CD4-positive, CD25-positive, alpha-beta regulatory T cell (primary cell): ENCODE data around the gene NTF4. TPM values are rescaled to one million over a fixed set of nuclear protein-coding genes. Genes with fewer than 3 reads are reported as not detected.

Source experiments
- ATAC-seq, 2 donors: fragments of 150-1000 bp; cut with Tn5 transposase; one replicate each; pipeline ENCODE4 v1.10.0; 2021; ENCODE audit warnings: low read depth in 2 of 2, moderate number of reproducible peaks in 2 of 2, moderate library complexity in 1 of 2
- DNase-seq, 3 donors: peaks; one replicate each; pipeline versions ENCODE4 v3.0.0 to v3.0.0-alpha.2; 2012 to 2022; ENCODE audit warnings: mixed read lengths in 1 of 3
- H3K27ac ChIP-seq: one replicate; pipeline ENCODE4 v1.7.0; 2013; ENCODE audit warnings: mild to moderate bottlenecking, low read length; ENCODE audit not compliant: insufficient read depth, poor library complexity, severe bottlenecking
- H3K27me3 ChIP-seq: one replicate; pipeline ENCODE4 v1.7.0; 2013; ENCODE audit warnings: low read length; ENCODE audit not compliant: control insufficient read depth, insufficient read depth
- H3K36me3 ChIP-seq: one replicate; pipeline ENCODE4 v1.7.0; 2013; ENCODE audit warnings: mild to moderate bottlenecking, low read length, moderate library complexity; ENCODE audit not compliant: control insufficient read depth, insufficient read depth
- H3K4me1 ChIP-seq: 2 replicates; pipeline ENCODE4 v1.7.0; 2013; ENCODE audit warnings: mild to moderate bottlenecking, low read length; ENCODE audit not compliant: insufficient read depth, control insufficient read depth, poor library complexity, severe bottlenecking
- H3K4me3 ChIP-seq: one replicate; pipeline ENCODE4 v1.7.0; 2013; ENCODE audit warnings: low read depth, mild to moderate bottlenecking, low read length, moderate library complexity
- H3K9me3 ChIP-seq, 2 experiments: 1 replicate in 1 of 2; 2 replicates in 1 of 2; pipeline ENCODE4 v1.7.0; 2013; ENCODE audit warnings: low read length in 2 of 2, mild to moderate bottlenecking in 1 of 2, moderate library complexity in 1 of 2; ENCODE audit not compliant: control insufficient read depth in 2 of 2
- H3K27ac Mint-ChIP-seq, 3 donors: one replicate each; pipeline ENCODE4 v1.8.0; 2020 to 2022; ENCODE audit warnings: mild to moderate bottlenecking in 3 of 3, mixed read lengths in 3 of 3, moderate library complexity in 2 of 3
- H3K27me3 Mint-ChIP-seq: one replicate; pipeline ENCODE4 v1.8.0; 2022; ENCODE audit warnings: mild to moderate bottlenecking, mixed read lengths
- H3K36me3 Mint-ChIP-seq: one replicate; pipeline ENCODE4 v1.8.0; 2020; ENCODE audit warnings: mixed read lengths
- H3K4me1 Mint-ChIP-seq, 4 donors: one replicate each; pipeline ENCODE4 v1.8.0; 2020 to 2022; ENCODE audit warnings: mixed read lengths in 4 of 4, mild to moderate bottlenecking in 1 of 4
- H3K4me3 Mint-ChIP-seq, 4 donors: one replicate each; pipeline ENCODE4 v1.8.0; 2020 to 2022; ENCODE audit warnings: mild to moderate bottlenecking in 4 of 4, mixed read lengths in 4 of 4, moderate library complexity in 3 of 4
- H3K9me3 Mint-ChIP-seq, 7 donors: one replicate each; pipeline ENCODE4 v1.8.0; 2020 to 2022; ENCODE audit warnings: mixed read lengths in 7 of 7, mild to moderate bottlenecking in 3 of 7, moderate library complexity in 2 of 7
- polyA plus RNA-seq, 4 donors: library from polyadenylated mRNA; unstranded; fragments of 300-500 nt; fragmentation: Illumina TruSeq; gene quantifications; one replicate each; pipeline ENCODE4 v1.2.3, GENCODE V29; 2021
- total RNA-seq: library from RNA; stranded (reverse); gene quantifications from one replicate; pipeline ENCODE4 v1.2.3, GENCODE V29; 2022

The NTF4 gene, protein sequence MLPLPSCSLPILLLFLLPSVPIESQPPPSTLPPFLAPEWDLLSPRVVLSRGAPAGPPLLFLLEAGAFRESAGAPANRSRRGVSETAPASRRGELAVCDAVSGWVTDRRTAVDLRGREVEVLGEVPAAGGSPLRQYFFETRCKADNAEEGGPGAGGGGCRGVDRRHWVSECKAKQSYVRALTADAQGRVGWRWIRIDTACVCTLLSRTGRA
- not detected for total RNA-seq
- polyA plus RNA-seq, result not detected

DNA sequence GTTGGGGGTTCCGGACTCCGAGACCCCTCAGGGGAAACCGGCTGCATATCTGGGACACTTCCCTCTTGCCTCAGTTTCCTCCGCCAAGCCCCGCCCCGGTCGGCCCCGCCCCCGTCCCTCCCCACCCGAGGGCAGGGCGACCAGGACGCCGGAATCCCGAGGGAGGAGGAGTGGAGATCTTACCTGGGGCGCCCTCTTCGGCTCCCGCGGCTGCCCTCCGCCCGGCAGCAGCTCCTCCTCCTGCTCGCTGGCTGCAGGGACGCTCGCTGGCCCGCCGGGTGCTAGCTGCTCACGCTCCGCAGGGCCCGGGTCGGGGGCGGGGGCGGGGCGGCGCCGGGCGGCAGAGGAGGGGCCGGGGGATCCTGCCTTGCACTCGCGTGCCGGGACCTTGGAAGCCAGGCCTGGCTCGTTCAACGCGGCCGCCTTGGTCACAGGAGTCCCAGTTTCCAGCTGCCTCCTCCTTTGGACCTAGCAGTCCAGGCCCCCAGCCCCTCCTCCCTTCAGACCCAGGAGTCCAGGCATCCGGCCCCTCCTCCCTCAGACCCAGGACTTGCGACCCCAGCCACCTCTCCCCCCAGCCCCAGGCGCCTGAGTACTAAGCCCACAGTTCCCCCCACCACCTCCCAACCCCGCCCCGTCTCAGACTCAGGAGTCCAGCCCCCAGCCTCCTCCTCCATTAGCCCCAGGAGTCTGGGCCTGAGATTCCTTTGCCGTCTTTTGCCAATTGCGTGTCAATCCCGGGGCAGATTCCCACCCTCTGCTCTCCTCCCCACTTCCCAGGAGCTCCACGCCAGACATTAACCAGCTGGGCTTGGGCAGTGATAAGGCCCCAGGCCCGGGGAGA is at the start of gene NTF4:
NTF4 (minus strand) TSS at position 51 of the 844 bp plus-strand sequence. CDS start 2,821 bp downstream, outside the sequence.
- H3K27me3 ChIP-seq, result peaks cover 10% of the 10 kb centered on the region
- peaks cover 6% of the 10 kb centered on the region for H3K4me1 ChIP-seq
- H3K36me3 ChIP-seq, result no peaks in the 10 kb centered on the region
- Mint-ChIP-seq H3K27me3 (peaks cover 91% of the 10 kb centered on the region), H3K4me3 (peak within 1 kb of the TSS in 1 of 4 donors; percentile 65), H3K4me1 (peaks cover 0 to 8% (median 0%) of the 10 kb centered on the region in 4 donors), H3K9me3 (peaks cover 0 to 8% (median 0%) of the 10 kb centered on the region in 7 donors), H3K27ac (no peak within 1 kb of the TSS), H3K36me3 (no peaks in the 10 kb centered on the region)
- no peaks in the 10 kb centered on the region for H3K9me3 ChIP-seq
- no peak within 1 kb of the TSS for H3K4me3 ChIP-seq
- no peak for DNase-seq
- no peak within 1 kb of the TSS for H3K27ac ChIP-seq
- ATAC-seq, result no peak

DNA sequence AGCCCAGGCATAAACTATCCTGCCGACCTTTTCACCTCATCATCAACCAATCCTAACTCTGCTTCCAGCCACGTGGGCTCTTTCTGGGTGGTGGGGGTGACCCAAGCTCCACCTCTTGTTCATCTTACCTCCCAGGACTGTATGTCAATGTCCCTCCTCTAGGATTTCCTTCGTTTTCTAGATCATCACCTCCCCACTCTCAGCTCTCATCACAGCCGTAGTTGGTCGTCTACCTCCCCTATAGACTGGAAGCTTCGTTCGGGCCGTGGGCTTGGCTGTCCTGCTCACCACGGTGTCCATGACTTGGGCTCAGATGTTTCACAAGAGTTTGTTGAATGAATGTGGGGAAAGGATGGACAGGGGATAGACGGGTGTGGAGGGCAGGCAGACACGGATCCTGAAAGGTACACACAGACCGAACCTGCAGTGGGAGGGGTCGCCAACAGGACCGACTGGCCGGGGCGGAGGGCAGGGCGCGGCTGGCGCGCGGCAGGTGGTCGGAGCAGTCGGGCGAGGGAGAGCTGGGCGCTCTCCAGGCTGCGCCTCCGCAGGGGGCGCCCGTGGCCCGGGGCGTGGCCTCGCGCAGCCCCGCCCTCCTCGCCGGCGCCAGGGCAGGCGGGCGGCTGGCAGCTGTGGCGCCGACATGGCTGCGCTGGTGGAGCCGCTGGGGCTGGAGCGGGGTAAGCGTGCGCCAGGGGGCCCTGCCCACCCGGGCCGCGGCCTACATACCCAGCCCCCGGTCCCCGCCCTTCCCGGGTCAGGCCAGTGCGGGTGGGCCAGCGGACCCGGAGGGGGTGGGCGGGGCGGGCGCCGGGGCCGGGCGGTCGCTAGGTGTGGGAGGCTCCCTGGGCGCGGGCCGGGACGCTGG is 49.4 kb upstream of the NTF4 start, which contains the start of gene LIN7B:
LIN7B (plus strand) TSS at position 609 of the 868 bp plus-strand sequence; CDS start at position 644, 35 bp downstream.
- peaks cover 33% of the 10 kb centered on the region for H3K4me1 ChIP-seq
- H3K27ac ChIP-seq, result peak within 1 kb of the TSS; percentile 23
- no peaks in the 10 kb centered on the region for H3K27me3 ChIP-seq
- Mint-ChIP-seq H3K36me3 (peaks cover 2% of the 10 kb centered on the region), H3K27me3 (peaks cover 8% of the 10 kb centered on the region), H3K9me3 (no peaks in the 10 kb centered on the region), H3K4me3 (peak within 1 kb of the TSS; percentile 85 to 91 (median 88)), H3K27ac (peak within 1 kb of the TSS in 2 of 3 donors; percentile 62 to 92), H3K4me1 (peaks cover 5 to 41% (median 25%) of the 10 kb centered on the region in 4 donors)
- peak within 1 kb of the TSS; percentile 60 for H3K4me3 ChIP-seq
- ATAC-seq (peak; percentile 61 to 63), DNase-seq (peak; percentile 66 to 83 (median 73))
- no peaks in the 10 kb centered on the region for H3K9me3 ChIP-seq
- H3K36me3 ChIP-seq, result no peaks in the 10 kb centered on the region

DNA sequence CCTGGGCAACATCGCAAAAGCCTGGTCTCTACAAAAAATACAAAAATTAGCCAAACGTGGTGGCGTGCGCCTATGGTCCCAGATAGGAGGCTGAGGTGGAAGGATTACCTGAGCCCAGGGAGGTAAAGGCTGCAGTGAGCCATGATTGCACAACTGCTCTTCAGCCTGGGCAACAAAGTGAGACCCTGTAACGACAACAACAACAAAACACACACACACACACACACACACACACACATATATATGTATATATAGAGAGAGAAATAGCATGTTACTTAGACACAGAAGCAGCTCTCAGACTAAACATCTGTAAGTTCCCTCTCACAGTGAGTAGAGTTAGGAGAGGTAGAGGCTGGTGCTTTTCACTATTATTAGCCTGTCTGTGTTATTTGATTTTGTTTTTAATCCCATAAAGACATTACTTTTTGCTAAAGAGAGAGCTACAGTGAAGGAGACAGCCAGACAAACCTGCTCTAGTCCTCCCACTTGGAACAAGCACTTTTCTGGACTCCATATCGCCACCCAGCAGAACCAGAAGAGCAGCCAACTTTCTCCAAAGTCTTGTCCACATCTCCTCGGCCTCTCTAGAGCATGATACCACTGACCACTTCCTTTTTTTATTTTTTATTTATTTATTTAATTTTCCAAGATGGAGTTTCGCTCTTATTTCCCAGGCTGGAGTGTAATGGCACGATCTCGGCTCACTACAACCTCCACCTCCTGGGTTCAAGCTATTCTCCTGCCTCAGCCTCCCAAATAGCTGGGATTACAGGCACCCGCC is 46.8 kb upstream of the NTF4 start:
- Histone ChIP-seq H3K27me3 (no peaks in the 10 kb centered on the region), H3K4me3 (no peak overlapping the region), H3K36me3 (peaks cover 18% of the 10 kb centered on the region), H3K9me3 (no peaks in the 10 kb centered on the region), H3K27ac (no peak overlapping the region), H3K4me1 (peaks cover 17% of the 10 kb centered on the region)
- no peaks in the 10 kb centered on the region for H3K27me3 Mint-ChIP-seq
- H3K27ac Mint-ChIP-seq, result peak overlapping the region in 1 of 3 donors; percentile 48
- peaks cover 19% of the 10 kb centered on the region for H3K36me3 Mint-ChIP-seq
- ATAC-seq, result no peak
- no peaks in the 10 kb centered on the region for H3K9me3 Mint-ChIP-seq
- DNase-seq, result no peak
- peaks cover 5 to 26% (median 16%) of the 10 kb centered on the region in 4 donors for H3K4me1 Mint-ChIP-seq
- peak overlapping the region in 3 of 4 donors; percentile 36 to 80 (median 38) for H3K4me3 Mint-ChIP-seq

DNA sequence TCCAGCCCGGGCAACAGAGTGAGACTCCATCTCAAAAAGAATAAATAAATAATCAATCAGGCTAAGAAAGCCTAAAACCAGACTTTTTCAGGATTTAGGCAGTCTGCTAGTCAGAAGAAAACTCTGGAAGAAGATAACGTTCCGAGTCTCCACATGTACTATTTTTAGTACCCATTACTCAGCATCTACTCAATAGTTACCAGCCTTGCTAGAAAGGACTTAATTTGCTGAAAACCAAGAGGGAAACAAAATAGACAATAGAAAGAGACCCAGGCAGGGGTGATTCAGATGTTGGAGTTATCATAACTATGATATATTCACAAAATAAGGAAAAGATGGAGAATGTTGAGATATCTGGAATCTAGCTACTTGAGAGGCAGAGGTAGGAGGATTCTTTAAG is 45.9 kb upstream of the NTF4 start:
- peaks cover 24% of the 10 kb centered on the region for H3K36me3 ChIP-seq
- Mint-ChIP-seq H3K27me3 (no peaks in the 10 kb centered on the region), H3K36me3 (peaks cover 19% of the 10 kb centered on the region), H3K4me3 (peak overlapping the region in 2 of 4 donors; percentile 21 to 80), H3K9me3 (no peaks in the 10 kb centered on the region), H3K27ac (no peak overlapping the region), H3K4me1 (peaks cover 5 to 23% (median 16%) of the 10 kb centered on the region in 4 donors)
- ATAC-seq (no peak), DNase-seq (no peak)
- no peak overlapping the region for H3K4me3 ChIP-seq
- no peak overlapping the region for H3K27ac ChIP-seq
- H3K4me1 ChIP-seq, result peaks cover 17% of the 10 kb centered on the region
- no peaks in the 10 kb centered on the region for H3K27me3 ChIP-seq
- no peaks in the 10 kb centered on the region for H3K9me3 ChIP-seq

DNA sequence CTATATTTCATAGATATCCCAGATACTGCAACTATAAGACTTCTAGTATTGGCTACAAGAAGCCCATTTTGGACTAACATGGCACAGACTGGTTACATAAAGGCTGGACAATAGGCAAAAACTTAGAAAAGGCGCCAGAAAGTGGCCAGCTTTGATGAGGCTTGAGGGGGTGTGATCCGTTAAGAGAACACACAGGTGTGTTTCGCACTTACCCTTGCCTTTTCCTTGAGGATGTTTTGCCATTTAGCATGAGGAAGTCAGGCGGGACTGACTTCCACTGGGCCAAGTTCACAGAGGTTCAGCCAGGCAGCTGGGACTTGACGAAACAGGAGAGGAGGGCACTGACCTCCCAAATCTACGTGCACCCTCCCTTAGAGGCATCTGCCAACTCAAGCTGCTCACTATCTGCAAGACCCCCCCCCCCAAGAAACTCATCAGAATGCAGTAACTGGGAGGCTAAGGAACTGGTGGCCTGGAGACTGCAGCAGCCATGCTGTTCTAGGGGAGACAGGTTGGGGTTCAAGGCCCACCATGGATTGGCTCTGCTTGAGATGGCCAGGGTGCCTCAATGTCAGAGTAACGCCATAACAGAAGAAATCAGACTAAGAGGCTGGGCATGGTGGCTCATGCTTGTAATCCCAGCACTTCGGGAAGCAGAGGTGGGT is 45.1 kb upstream of the NTF4 start:
- no peaks in the 10 kb centered on the region for H3K9me3 Mint-ChIP-seq
- no peak overlapping the region for H3K27ac Mint-ChIP-seq
- H3K36me3 Mint-ChIP-seq, result peaks cover 24% of the 10 kb centered on the region
- ATAC-seq (no peak), DNase-seq (no peak)
- Histone ChIP-seq H3K9me3 (no peaks in the 10 kb centered on the region), H3K4me1 (peaks cover 11% of the 10 kb centered on the region), H3K27me3 (no peaks in the 10 kb centered on the region), H3K4me3 (no peak overlapping the region), H3K36me3 (peaks cover 33% of the 10 kb centered on the region), H3K27ac (no peak overlapping the region)
- peaks cover 0 to 17% (median 11%) of the 10 kb centered on the region in 4 donors for H3K4me1 Mint-ChIP-seq
- H3K4me3 Mint-ChIP-seq, result no peak overlapping the region
- no peaks in the 10 kb centered on the region for H3K27me3 Mint-ChIP-seq

DNA sequence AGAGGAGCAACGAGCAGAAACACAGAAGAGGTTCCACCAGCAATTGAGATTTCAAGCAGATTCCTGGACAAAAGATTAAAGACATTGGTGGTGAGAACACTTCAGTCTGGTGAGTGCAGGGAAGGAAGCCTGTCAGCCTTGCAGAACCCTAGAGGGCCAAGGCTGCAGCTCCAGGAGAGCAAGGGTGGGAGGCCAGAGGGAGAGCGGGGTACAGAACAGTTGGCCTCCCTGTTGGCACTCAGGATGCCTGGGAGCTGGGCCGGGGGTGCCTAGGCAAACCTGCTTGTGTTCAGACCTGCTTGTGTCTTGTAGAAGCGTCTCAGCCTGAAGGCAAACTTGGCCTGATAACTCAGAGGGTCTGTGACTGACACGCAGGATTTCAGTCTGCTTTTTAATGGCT is 44.4 kb upstream of the NTF4 start:
- no peaks in the 10 kb centered on the region for H3K27me3 ChIP-seq
- no peak for DNase-seq
- peak overlapping the region in 1 of 3 donors; percentile 5 for H3K27ac Mint-ChIP-seq
- no peaks in the 10 kb centered on the region for H3K9me3 ChIP-seq
- H3K36me3 ChIP-seq, result peaks cover 38% of the 10 kb centered on the region
- H3K4me3 ChIP-seq, result no peak overlapping the region
- no peak for ATAC-seq
- H3K4me1 Mint-ChIP-seq, result peaks cover 0 to 17% (median 11%) of the 10 kb centered on the region in 4 donors
- no peaks in the 10 kb centered on the region for H3K9me3 Mint-ChIP-seq
- H3K36me3 Mint-ChIP-seq, result peaks cover 25% of the 10 kb centered on the region
- no peaks in the 10 kb centered on the region for H3K27me3 Mint-ChIP-seq
- no peak overlapping the region for H3K27ac ChIP-seq
- H3K4me1 ChIP-seq, result peaks cover 9% of the 10 kb centered on the region
- peak overlapping the region in 1 of 4 donors; percentile 38 for H3K4me3 Mint-ChIP-seq
